GM19468 (cell line): ENCODE data around the gene EEF2K.

Experiments
- ATAC-seq: cut with Tn5 transposase; IDR thresholded peaks from one replicate; pipeline ENCODE4 v1.9.1; 2021; ENCODE audit warnings: mild to moderate bottlenecking, moderate library complexity, moderate number of reproducible peaks; ENCODE audit not compliant: unreplicated experiment; ENCODE audit errors: extremely low read depth

The EEF2K gene

DNA sequence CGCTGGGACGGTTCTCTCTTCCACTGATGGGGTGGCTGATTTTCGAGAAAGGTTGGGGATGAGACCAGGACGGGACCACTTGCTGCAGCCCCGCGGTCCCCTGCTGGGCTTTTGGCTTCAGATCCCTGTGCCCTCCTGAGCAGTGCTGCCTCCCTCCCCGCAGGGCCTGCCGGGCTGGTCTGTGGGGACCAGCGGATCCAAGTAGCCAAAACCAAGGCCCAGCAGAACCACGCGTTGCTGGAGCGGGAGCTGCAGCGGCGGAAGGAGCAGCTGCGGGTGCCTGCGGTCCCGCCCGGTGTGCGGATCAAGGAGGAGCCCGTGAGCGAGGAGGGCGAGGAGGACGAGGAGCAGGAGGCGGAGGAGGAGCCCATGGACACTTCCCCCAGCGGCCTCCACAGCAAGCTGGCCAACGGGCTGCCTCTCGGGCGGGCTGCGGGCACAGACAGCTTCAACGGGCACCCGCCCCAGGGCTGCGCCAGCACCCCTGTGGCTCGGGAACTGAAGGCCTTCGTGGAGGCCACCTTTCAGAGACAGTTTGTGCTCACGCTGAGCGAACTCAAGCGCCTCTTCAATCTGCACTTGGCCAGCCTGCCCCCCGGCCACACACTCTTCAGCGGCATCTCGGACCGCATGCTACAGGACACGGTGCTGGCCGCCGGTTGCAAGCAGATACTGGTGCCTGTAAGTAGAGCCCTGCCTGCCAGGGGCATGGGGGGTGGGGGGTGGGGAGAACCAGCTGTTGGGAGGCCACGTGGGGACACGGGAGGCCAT, 119.7 kb downstream of the EEF2K start:
- ATAC-seq: no peak

DNA sequence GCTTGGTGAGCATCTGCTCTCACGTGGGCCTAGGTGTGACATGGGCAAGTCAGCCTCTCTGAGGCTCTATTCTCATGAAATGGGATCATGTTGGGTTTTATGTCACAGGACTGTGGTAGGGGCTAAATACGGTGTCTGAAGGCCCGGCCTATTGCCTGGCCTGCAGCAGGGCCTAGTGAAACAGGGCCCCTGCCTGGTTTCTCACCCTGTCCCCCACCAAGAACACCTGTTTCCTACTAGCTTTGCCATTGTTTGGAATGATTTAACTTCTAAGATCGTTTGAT, 120.2 kb downstream of the EEF2K start:
- no peak for ATAC-seq

DNA sequence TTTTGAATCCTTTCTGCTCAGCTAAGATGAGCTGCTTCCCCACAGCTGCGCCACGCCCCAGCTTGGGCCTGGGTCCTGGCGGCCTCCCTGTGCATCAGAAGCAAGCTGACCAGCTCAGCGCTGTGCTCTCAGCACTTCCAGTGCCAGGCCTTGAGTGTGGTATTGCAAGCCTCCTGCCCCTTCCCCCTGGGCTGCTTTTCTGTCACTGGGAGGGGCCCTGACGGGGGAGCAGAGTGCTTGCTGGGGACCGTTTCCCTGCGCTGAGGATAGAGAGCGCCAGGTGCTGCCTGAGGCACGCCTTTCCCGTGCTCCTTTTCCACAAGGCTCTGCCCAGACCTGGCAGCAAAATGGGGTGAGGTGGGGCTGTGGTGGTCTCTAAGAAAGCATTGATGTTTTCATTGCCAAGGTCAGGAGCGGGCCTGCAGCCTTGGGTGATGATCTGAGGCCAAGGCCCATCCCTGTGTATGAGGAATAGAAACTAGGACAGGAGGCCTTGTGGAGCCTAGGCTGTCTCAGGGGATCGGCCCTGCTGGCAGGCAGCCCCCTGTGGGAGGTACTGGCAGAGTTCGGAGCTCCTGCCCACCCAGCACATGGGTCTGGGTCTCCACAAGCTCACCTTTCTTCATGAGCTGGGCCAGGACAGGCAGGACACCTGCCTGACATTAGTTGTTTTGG, 120.8 kb downstream of the EEF2K start:
- ATAC-seq: no peak

DNA sequence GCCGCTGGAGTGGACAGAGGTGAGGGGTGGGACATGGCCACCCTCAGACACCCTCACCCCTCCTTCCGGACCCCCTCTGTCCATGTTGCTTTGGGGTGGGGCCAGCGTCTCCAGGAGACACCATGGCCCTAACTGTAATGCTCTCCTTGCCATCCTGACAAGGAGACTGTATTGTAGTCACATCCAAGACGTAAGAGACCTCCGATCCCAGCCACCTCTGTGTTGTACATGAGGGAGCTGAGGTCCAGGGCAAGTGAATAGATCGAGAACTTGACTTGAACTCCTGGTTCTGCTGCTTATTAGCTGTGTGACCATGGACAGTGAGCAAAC, 121.3 kb downstream of the EEF2K start:
- ATAC-seq: no peak

DNA sequence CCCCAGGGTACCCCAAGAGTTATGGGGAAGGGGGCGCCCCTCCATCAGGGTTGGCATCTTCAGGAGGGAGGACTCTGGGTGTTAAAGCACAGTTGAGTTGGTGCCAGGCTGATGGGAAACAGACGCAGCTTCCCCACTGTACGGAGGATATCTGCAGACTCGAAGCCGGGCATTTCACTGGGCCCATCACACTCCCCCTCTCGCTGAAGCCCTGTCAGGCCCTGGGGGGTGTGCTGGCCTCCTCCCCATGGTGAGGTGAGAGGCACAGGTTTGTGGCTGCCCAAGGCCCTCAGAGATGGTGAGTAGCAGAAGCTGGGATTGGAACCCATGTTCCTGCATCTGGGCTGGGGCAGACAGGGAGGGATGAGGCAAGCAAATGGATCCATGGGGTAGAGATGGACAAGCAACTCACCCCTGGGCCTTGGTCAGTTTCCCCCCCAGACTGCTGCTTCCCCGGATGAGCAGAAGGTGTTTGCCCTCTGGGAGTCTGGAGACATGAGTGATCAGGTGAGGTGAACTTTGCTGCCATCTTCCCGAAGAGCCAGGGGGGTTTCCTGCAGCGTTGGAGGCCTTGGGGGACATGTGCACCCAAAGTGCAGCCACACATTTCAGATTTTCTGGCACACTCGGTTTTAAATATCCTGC, 122.1 kb downstream of the EEF2K start:
- ATAC-seq: no peak

DNA sequence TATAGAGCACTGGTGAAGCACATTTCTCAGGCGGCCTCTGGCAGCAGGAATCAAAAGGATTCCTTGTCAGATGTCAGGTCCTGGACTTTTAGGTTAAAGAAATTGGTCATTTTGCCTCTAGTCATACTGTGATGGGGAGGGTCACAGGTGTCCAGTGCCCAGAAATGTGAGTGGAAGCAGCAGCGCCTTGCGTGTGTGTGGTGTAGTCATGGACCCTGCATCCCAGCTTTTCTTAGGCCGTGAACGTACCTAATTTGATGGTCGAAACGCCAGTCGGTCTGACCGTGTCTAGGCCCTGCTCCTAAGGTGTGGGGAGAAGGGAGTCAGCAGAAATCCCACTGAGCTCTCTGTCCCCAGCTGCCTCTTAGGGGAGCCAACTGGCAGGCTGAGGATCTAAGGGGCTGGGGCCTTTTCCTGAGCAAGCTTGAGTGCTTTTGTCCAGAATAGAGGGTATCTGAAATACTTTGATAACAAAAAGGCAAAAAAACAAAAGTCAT, 123.2 kb downstream of the EEF2K start:
- ATAC-seq: no peak

DNA sequence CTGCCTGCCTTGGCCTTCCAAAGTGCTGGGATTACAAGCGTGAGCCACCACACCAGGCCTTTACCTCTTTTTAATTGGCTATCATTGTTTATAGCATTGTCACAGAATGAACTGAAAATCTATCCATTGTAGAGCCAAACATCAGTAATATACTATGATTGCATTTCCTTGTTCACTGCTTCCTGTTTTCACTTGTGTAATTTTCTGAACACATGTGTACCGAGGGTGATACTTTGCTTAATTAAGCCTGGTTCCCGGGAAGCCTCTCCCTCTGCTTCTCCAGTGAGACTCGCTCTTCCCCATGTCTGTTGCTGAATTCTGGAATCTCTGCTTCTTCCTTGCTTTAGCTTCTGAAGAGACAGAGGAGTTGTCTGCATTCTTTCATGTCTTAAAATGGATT, 124.2 kb downstream of the EEF2K start:
- ATAC-seq: no peak

DNA sequence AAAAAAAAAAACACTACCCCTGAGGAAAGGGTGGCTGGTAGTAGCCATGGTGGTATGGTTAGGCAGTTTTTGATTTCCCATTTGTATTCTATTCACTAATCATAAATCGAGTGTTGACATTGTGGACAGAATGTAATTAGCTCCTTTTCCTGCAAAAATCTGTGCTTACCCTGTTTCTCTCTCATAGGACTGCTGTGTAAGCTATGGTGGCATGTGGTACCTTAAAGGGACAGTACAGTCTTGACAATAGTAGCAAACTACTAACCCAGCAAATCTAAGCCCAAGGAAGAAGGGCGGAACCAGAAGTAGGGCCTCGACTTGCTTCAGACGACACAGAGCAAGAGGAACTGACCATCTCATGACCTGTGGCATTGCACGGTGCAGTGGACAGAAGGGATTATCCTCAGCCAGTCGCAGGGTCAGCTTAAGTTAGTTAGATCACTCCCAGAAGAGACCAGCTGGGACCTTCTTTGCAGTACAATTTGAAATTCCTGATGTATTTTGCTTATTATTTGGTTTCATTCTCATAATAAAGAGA, 127.4 kb downstream of the EEF2K start:
- ATAC-seq: no peak

DNA sequence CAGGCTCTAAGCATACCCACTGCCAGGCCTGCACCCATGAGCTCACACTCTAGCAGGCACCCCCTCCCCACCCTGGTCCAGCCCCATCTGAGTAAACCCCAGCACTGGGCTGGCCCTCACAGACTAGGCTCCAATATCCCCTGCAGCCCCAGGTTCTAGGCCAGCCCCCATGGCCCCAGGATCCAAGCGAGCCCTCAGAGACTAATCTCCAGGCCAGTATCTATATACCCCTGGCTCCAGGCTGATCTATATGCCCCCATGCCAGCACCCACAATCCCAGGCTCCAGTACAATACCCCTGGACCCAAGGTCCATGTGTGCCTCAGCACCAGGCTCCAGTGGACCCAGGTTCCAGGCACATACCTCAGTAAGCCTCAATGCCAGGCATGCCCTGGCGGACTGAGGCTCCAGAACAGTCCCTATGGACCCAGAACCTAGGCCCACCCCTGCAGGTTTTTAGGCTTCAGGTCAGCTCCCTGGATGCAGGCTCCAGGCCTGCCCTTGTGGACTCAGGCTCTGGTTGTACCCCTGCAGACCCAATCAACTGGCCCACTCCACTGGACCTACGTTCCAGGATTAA, 129.7 kb downstream of the EEF2K start:
- ATAC-seq: no peak

DNA sequence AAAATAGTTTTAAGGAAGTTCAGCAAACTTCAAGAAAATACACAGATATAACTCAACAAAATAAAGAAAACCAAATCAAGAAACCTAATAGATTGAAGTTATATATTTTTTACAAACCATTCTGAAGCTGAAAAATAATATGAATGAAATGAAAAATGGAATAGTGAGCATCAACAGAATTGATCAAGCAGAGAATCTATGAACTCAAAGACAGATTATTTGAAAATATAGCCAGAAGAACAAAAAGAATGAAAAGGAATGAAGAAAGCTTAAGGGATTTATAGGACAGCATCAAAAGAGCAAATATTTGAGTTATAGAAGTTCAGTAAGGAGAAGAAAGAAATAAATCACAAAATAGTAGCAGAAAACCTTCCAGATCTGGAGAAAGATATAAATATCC, 130.5 kb downstream of the EEF2K start:
- no peak for ATAC-seq

DNA sequence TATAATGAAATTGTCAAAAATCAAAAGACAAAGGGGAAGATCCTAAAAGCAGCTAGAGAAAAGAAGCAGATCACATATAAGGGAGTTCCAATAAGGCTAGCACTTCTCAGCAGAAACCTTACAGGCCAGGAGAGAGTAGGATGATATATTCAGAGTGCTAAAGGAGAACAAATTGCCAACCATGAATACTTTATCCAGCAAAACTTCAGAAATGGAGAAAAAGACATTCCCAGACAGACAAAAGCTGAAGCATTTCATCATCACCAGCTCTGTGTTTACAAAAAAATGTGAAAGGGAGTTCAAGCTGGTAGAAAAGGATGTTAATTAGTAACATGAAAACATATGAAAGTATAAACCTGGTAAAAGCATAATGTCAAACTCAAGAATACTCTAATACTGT, 131.0 kb downstream of the EEF2K start:
- no peak for ATAC-seq

DNA sequence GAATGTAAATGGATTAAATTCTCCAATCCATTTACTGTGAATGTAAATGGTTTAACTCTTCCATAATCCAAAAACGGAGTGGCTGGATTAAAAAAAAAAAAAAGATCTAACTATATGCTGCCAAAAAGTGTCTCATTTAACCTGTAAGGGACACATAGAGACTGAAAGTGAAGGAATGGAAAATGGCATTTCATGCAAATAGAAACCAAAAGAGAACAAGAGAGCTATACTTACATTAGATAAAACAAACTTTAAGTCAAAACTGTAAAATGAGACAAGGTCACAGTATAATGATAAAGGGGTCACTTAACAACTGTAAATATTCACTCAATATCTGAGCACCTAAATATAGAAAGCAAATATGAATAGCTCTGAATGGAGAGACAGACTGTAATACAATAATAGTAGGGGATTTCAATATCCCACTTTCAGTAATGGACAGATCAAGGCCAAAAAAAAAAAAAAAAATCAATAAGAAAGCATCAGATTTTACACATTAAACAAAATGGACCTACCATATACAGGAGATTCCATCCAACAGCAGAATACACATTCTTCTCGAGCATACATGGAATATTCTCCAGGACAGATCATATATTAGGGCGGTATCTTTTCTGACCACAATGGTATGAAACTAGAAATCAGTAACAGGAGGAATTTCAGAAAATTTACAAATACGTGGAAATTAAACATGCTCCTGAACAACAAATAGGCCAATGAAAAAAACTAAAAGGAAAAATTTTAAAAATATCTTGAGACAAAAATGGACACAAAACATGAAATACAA, 132.0 kb downstream of the EEF2K start:
- no peak for ATAC-seq
